Erythroblast (primary cell): Measurements from ENCODE around the gene KTI12.

ENCODE experiments used
- GATA1 ChIP-seq: IDR thresholded peaks from 2 replicates; pipeline ENCODE4 v1.6.1; 2011; ENCODE audit warnings: low read depth, mild to moderate bottlenecking, control low read depth, low read length, moderate library complexity
- POLR2A ChIP-seq: IDR thresholded peaks from 2 replicates; pipeline ENCODE4 v1.6.1; 2011; ENCODE audit warnings: mild to moderate bottlenecking, low read length

GRCh38 chr1:51998701-51999100, 34.9 kb downstream of the KTI12 start:
- TF ChIP-seq POLR2A, result no peak
- TF ChIP-seq GATA1, result no peak
